DMS79 treated with DMSO at 0.1 percent for 48 hours (cell line): Measurements from ENCODE around the gene ZRANB2.

Experiments used
- DNase-seq: peaks from one replicate; lab custom pipeline; 2025; lab: John Stamatoyannopoulos, UW

ZRANB2 gene

GRCh38 chr1:71068325-71069240 is 12.3 kb downstream of the ZRANB2 start:
- DNase-seq, result no peak

- DNase-seq, result no peak
Observed at GRCh38 chr1:71054791-71055190, 26.0 kb downstream of the ZRANB2 start.

GRCh38 chr1:71054281-71054731 is 26.5 kb downstream of the ZRANB2 start:
- DNase-seq, result no peak

GRCh38 chr1:71053758-71054157 is 27.1 kb downstream of the ZRANB2 start:
- DNase-seq, result peak; percentile 16

- no peak for DNase-seq
Observed at GRCh38 chr1:71053146-71053545, 27.7 kb downstream of the ZRANB2 start.

GRCh38 chr1:71049951-71050598 is 30.8 kb downstream of the ZRANB2 start:
- peak; percentile 81 for DNase-seq

GRCh38 chr1:71047635-71048607 is 32.9 kb downstream of the ZRANB2 start, which contains the start of gene PTGER3:
Gene PTGER3, minus strand, starts transcription at chr1:71047816. Its CDS starts 239 bp downstream, at chr1:71047577.
- peak; percentile 31 for DNase-seq

GRCh38 chr1:71046891-71047634 is 33.8 kb downstream of the ZRANB2 start:
- DNase-seq, result no peak

- DNase-seq, result no peak
Observed at GRCh38 chr1:71045463-71046028, 35.3 kb downstream of the ZRANB2 start.

GRCh38 chr1:71044833-71045232 is 36.0 kb downstream of the ZRANB2 start:
- no peak for DNase-seq

GRCh38 chr1:71043065-71043464 is 37.8 kb downstream of the ZRANB2 start:
- DNase-seq, result no peak

- no peak for DNase-seq
Observed at GRCh38 chr1:71041806-71042205, 39.0 kb downstream of the ZRANB2 start.

- DNase-seq, result no peak
Observed at GRCh38 chr1:71039661-71040262, 41.1 kb downstream of the ZRANB2 start.

GRCh38 chr1:71038942-71039341 is 41.9 kb downstream of the ZRANB2 start:
- no peak for DNase-seq

- DNase-seq, result no peak
Observed at GRCh38 chr1:71037829-71038620, 42.8 kb downstream of the ZRANB2 start.

GRCh38 chr1:71037066-71037465 is 43.8 kb downstream of the ZRANB2 start:
- DNase-seq, result no peak

GRCh38 chr1:71033136-71033535 is 47.7 kb downstream of the ZRANB2 start:
- DNase-seq, result no peak

- DNase-seq, result no peak
Observed at GRCh38 chr1:71031426-71031825, 49.4 kb downstream of the ZRANB2 start.

GRCh38 chr1:71030026-71030425 is 50.8 kb downstream of the ZRANB2 start:
- no peak for DNase-seq

GRCh38 chr1:71028981-71029380 is 51.9 kb downstream of the ZRANB2 start:
- DNase-seq, result no peak
